ENCODE data around the gene FMOD. TPM values are rescaled to one million over a fixed set of nuclear protein-coding genes. Genes with fewer than 3 reads are reported as not detected.

Gene FMOD
- total RNA-seq, 1 experiment from 2014 or later, result 0.69 TPM

GRCh38 chr1:203302894-203303293 lies 48.0 kb downstream of the FMOD start:
- H3K4me1 ChIP-seq (ENCODE audit: insufficient read depth, low read length, poor library complexity, severe bottlenecking), result peaks cover 15% of the 10 kb centered on the region
- no peaks in the 10 kb centered on the region for H3K27me3 ChIP-seq (replicated peaks; ENCODE audit: insufficient read depth, low read depth, low read length, poor library complexity)
- POLR2A ChIA-PET (ENCODE audit: low non-redundant PET), result no interaction called here
- no peak for TF ChIP-seq EZH2 (IDR thresholded peaks at IDR 0.05; ENCODE audit: borderline replicate concordance, low read depth, low read length, poor library complexity, severe bottlenecking)
- no peak for TF ChIP-seq CTCF (conservative IDR thresholded peaks at IDR 0.05; ENCODE audit: low read depth, low read length)
- no peak overlapping the region for H3K27ac ChIP-seq (ENCODE audit: low read depth, low read length, poor library complexity, severe bottlenecking)
- CTCF ChIA-PET, result no interaction called here
- no peaks in the 10 kb centered on the region for H3K36me3 ChIP-seq (ENCODE audit: insufficient read depth, low read length, poor library complexity, severe bottlenecking)
- H3K9me3 ChIP-seq (ENCODE audit: low read depth, low read length, poor library complexity, severe bottlenecking), result no peaks in the 10 kb centered on the region
- intact Hi-C loops (cut with micrococcal nuclease; ENCODE audit: unreplicated experiment), result no loop called here
- DNase-seq (ENCODE audit: low spot score), result no peak
- no TSS peak for BruUV-seq (replicated peaks)
- H3K4me3 ChIP-seq (ENCODE audit: low read depth, low read length, poor library complexity, severe bottlenecking), result no peak overlapping the region

- BruUV-seq (replicated peaks), result no TSS peak
- H3K27me3 ChIP-seq (replicated peaks; ENCODE audit: insufficient read depth, low read depth, low read length, poor library complexity), result no peaks in the 10 kb centered on the region
- H3K36me3 ChIP-seq (ENCODE audit: insufficient read depth, low read length, poor library complexity, severe bottlenecking), result no peaks in the 10 kb centered on the region
Observed at GRCh38 chr1:203302456-203302855, 48.5 kb downstream of the FMOD start.

GRCh38 chr1:203301331-203301668 lies 49.6 kb downstream of the FMOD start:
- no peaks in the 10 kb centered on the region for H3K27me3 ChIP-seq (replicated peaks; ENCODE audit: insufficient read depth, low read depth, low read length, poor library complexity)
- DNase-seq (ENCODE audit: low spot score), result no peak

More at GRCh38 chr1:203302456-203302855, 48.5 kb downstream of the FMOD start:
- no peak for DNase-seq (ENCODE audit: low spot score)
- intact Hi-C loops (cut with micrococcal nuclease; ENCODE audit: unreplicated experiment), result no loop called here
- no peak for TF ChIP-seq CTCF (conservative IDR thresholded peaks at IDR 0.05; ENCODE audit: low read depth, low read length)
- no peak for TF ChIP-seq EZH2 (IDR thresholded peaks at IDR 0.05; ENCODE audit: borderline replicate concordance, low read depth, low read length, poor library complexity, severe bottlenecking)
- ChIA-PET POLR2A (ENCODE audit: low non-redundant PET) (no interaction called here), CTCF (no interaction called here)
- H3K27ac ChIP-seq (ENCODE audit: low read depth, low read length, poor library complexity, severe bottlenecking), result no peak overlapping the region
- no peaks in the 10 kb centered on the region for H3K9me3 ChIP-seq (ENCODE audit: low read depth, low read length, poor library complexity, severe bottlenecking)
- H3K4me3 ChIP-seq (ENCODE audit: low read depth, low read length, poor library complexity, severe bottlenecking), result no peak overlapping the region
- H3K4me1 ChIP-seq (ENCODE audit: insufficient read depth, low read length, poor library complexity, severe bottlenecking), result peaks cover 12% of the 10 kb centered on the region

More at GRCh38 chr1:203301331-203301668, 49.6 kb downstream of the FMOD start:
- CTCF ChIA-PET, result no interaction called here
- H3K36me3 ChIP-seq (ENCODE audit: insufficient read depth, low read length, poor library complexity, severe bottlenecking), result no peaks in the 10 kb centered on the region
- peaks cover 13% of the 10 kb centered on the region for H3K4me1 ChIP-seq (ENCODE audit: insufficient read depth, low read length, poor library complexity, severe bottlenecking)
- no TSS peak for BruUV-seq (replicated peaks)
- TF ChIP-seq CTCF (conservative IDR thresholded peaks at IDR 0.05; ENCODE audit: low read depth, low read length) (no peak), EZH2 (IDR thresholded peaks at IDR 0.05; ENCODE audit: borderline replicate concordance, low read depth, low read length, poor library complexity, severe bottlenecking) (no peak)
- POLR2A ChIA-PET (ENCODE audit: low non-redundant PET), result no interaction called here
- H3K4me3 ChIP-seq (ENCODE audit: low read depth, low read length, poor library complexity, severe bottlenecking), result no peak overlapping the region
- H3K27ac ChIP-seq (ENCODE audit: low read depth, low read length, poor library complexity, severe bottlenecking), result no peak overlapping the region
- intact Hi-C loops (cut with micrococcal nuclease; ENCODE audit: unreplicated experiment), result no loop called here
- H3K9me3 ChIP-seq (ENCODE audit: low read depth, low read length, poor library complexity, severe bottlenecking), result no peaks in the 10 kb centered on the region

All from A673 (cell line).